Panc1 (cell line): ENCODE measurements around the gene RRBP1. TPM values are rescaled to one million over a fixed set of nuclear protein-coding genes. Genes with fewer than 3 reads are reported as not detected.

ENCODE experiments used
- ATAC-seq: fragments of 200-7000 bp; cut with Tn5 transposase; 2 replicates; pipeline ENCODE4 v1.9.1; 2020; ENCODE audit warnings: mild to moderate bottlenecking, moderate library complexity
- BruUV-seq: library from RNA; stranded (reverse); fragments of 400-500 nt; replicated peaks from 2 replicates; lab custom pipeline; 2021; lab: Mats Ljungman, UMichigan
- CTCF ChIA-PET: fragments of 300-600 bp; sonication (Branson Sonifier 250); formaldehyde crosslinking; loops from one replicate; lab custom pipeline; 2022; ENCODE audit warnings: antibody characterized with exemption; lab: Charles Lee
- POLR2A ChIA-PET: fragments of 300-600 bp; sonication (Branson Sonifier 250); formaldehyde crosslinking; loops from one replicate; lab custom pipeline; 2022; ENCODE audit warnings: antibody characterized with exemption; lab: Charles Lee
- DNase-seq: peaks from one replicate; pipeline ENCODE4 v3.0.0-alpha.2; 2010; ENCODE audit warnings: low read depth, low spot score
- H3K27ac ChIP-seq: 2 replicates; pipeline ENCODE4 v1.5.1; 2011; ENCODE audit warnings: mild to moderate bottlenecking, low read length, inconsistent platforms
- H3K27me3 ChIP-seq: fragments of 200-500 bp; sonication (Bioruptor generic); 2 replicates; pipeline ENCODE4 v1.6.0; 2014; ENCODE audit warnings: low read length, inconsistent platforms; ENCODE audit not compliant: control insufficient read depth, insufficient read depth
- H3K36me3 ChIP-seq: fragments of 200-500 bp; sonication (Bioruptor generic); 2 replicates; pipeline ENCODE4 v1.5.1; 2014; ENCODE audit warnings: inconsistent platforms, mild to moderate bottlenecking, low read length, moderate library complexity; ENCODE audit not compliant: control insufficient read depth, insufficient read depth
- H3K4me1 ChIP-seq: 2 replicates; pipeline ENCODE4 v1.5.1; 2011; ENCODE audit warnings: inconsistent platforms, mild to moderate bottlenecking, low read length, moderate library complexity; ENCODE audit not compliant: control insufficient read depth, insufficient read depth
- H3K4me3 ChIP-seq, 2 experiments: 2 replicates each; pipeline ENCODE4 v1.5.1; 2011 to 2012; ENCODE audit warnings: low read depth in 2 of 2, low read length in 2 of 2, mild to moderate bottlenecking in 2 of 2, inconsistent platforms in 1 of 2, moderate library complexity in 1 of 2
- H3K9me3 ChIP-seq: fragments of 200-500 bp; sonication (Bioruptor generic); 2 replicates; pipeline ENCODE4 v1.5.1; 2014; ENCODE audit warnings: low read depth, mild to moderate bottlenecking, inconsistent platforms, low read length, moderate library complexity; ENCODE audit not compliant: control insufficient read depth, insufficient read depth
- POLR2AphosphoS5 ChIP-seq: IDR thresholded peaks from 2 replicates; pipeline ENCODE4 v1.6.1; 2012; ENCODE audit warnings: mild to moderate bottlenecking, low read depth, low read length, moderate library complexity
- SIN3A ChIP-seq: IDR thresholded peaks from 2 replicates; pipeline ENCODE4 v1.6.1; 2012; ENCODE audit warnings: low read depth, mild to moderate bottlenecking, low read length, moderate library complexity, borderline replicate concordance; ENCODE audit not compliant: insufficient read depth
- TCF7L2 ChIP-seq: IDR thresholded peaks from 2 replicates; pipeline ENCODE4 v1.6.1; 2011; ENCODE audit warnings: mild to moderate bottlenecking, low read depth, low read length, inconsistent platforms
- in situ Hi-C: cut with HindIII; loops from 2 replicates; pipeline ENCODE4 v1.10.0; 2016; ENCODE audit warnings: low sequenced_read_pairs, low pct_unique_long_range_greater_than_20kb
- intact Hi-C: fragments of 100-400 bp; cut with micrococcal nuclease; formaldehyde crosslinking; loops from one replicate; pipeline ENCODE4 v1.10.0; 2022; ENCODE audit not compliant: unreplicated experiment
- total RNA-seq: library from RNA; stranded (reverse); gene quantifications from one replicate; pipeline ENCODE4 v1.2.1, GENCODE V29; 2021; ENCODE audit not compliant: unreplicated experiment
- TF ChIP-seq, protein P1 (sequence below), 2 experiments: IDR thresholded peaks; 2 replicates each; pipeline ENCODE4 v1.6.1; 2011 to 2012; ENCODE audit warnings: low read depth in 2 of 2, control low read depth in 1 of 2, low read length in 1 of 2, mild to moderate bottlenecking in 1 of 2, moderate library complexity in 1 of 2; ENCODE audit not compliant: insufficient read depth in 1 of 2
- TF ChIP-seq, protein P2 (sequence below): fragments of 450-650 bp; IDR thresholded peaks from 2 replicates; pipeline ENCODE4 v1.5.1; 2017; ENCODE audit warnings: mild to moderate bottlenecking

RRBP1 gene
- total RNA-seq, 1 experiment from 2014 or later = 152 TPM

DNA sequence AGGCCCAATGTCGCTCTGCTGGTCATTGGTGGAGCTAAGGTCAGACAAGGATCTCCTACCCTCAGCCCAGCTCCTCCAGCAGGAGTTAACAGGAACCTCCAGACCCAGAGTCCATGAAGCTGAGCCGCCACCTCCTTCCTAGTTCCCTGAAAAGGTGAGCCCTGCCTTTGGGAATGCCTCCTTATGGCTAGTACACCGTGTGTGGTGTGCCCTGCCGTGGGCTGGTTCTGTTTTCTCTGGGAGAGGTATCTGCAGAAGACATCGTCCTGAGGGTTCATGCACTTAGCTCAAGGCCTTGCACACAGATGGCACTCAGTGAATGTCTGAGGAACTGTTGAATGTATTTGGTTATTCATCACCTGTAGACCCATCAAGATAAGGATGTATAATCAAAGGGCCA, 33.0 kb upstream of the RRBP1 start:
- H3K27ac ChIP-seq = no peak overlapping the region
- CTCF ChIA-PET = no interaction called here

DNA sequence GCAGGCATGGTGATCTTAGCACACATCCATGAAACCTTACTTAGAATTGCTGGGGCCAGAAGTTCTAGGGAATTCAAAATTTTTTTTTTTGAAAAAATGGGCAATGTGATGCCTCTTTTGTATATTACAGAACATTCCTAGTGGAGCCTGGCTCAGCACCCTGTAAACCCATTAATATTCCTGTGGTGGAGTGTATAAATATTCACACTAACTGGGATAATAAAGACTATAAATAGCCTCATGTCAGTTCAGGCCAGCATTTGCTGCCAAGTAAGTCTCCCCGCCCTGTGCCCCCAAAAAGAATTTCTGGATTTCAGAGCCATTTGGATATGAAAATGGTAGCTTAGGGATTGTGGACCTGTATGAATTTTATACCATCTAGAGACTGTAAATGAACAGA, 32.6 kb upstream of the RRBP1 start:
- ATAC-seq (no peak), DNase-seq (no peak)
- Histone ChIP-seq H3K4me3 (no peak overlapping the region), H3K9me3 (no peaks in the 10 kb centered on the region), H3K27me3 (no peaks in the 10 kb centered on the region), H3K27ac (no peak overlapping the region), H3K36me3 (no peaks in the 10 kb centered on the region), H3K4me1 (no peaks in the 10 kb centered on the region)
- no peak for TF ChIP-seq TCF7L2
- TF ChIP-seq, protein P1, sequence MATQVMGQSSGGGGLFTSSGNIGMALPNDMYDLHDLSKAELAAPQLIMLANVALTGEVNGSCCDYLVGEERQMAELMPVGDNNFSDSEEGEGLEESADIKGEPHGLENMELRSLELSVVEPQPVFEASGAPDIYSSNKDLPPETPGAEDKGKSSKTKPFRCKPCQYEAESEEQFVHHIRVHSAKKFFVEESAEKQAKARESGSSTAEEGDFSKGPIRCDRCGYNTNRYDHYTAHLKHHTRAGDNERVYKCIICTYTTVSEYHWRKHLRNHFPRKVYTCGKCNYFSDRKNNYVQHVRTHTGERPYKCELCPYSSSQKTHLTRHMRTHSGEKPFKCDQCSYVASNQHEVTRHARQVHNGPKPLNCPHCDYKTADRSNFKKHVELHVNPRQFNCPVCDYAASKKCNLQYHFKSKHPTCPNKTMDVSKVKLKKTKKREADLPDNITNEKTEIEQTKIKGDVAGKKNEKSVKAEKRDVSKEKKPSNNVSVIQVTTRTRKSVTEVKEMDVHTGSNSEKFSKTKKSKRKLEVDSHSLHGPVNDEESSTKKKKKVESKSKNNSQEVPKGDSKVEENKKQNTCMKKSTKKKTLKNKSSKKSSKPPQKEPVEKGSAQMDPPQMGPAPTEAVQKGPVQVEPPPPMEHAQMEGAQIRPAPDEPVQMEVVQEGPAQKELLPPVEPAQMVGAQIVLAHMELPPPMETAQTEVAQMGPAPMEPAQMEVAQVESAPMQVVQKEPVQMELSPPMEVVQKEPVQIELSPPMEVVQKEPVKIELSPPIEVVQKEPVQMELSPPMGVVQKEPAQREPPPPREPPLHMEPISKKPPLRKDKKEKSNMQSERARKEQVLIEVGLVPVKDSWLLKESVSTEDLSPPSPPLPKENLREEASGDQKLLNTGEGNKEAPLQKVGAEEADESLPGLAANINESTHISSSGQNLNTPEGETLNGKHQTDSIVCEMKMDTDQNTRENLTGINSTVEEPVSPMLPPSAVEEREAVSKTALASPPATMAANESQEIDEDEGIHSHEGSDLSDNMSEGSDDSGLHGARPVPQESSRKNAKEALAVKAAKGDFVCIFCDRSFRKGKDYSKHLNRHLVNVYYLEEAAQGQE (IDR thresholded peaks at IDR 0.05; ENCODE audit: insufficient read depth in 1 of 2, low read depth in 2 of 2, low read length in 1 of 2) = no peak
- no peak for TF ChIP-seq POLR2AphosphoS5
- TF ChIP-seq SIN3A = no peak
- TF ChIP-seq, protein P2, sequence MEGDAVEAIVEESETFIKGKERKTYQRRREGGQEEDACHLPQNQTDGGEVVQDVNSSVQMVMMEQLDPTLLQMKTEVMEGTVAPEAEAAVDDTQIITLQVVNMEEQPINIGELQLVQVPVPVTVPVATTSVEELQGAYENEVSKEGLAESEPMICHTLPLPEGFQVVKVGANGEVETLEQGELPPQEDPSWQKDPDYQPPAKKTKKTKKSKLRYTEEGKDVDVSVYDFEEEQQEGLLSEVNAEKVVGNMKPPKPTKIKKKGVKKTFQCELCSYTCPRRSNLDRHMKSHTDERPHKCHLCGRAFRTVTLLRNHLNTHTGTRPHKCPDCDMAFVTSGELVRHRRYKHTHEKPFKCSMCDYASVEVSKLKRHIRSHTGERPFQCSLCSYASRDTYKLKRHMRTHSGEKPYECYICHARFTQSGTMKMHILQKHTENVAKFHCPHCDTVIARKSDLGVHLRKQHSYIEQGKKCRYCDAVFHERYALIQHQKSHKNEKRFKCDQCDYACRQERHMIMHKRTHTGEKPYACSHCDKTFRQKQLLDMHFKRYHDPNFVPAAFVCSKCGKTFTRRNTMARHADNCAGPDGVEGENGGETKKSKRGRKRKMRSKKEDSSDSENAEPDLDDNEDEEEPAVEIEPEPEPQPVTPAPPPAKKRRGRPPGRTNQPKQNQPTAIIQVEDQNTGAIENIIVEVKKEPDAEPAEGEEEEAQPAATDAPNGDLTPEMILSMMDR = no peak
- CTCF ChIA-PET = no interaction called here
- BruUV-seq = no TSS peak
- intact Hi-C loops (no loop called here), in situ Hi-C loops (no loop called here)
- POLR2A ChIA-PET = no interaction called here

More for the DNA sequence above, 33.0 kb upstream of the RRBP1 start:
- Histone ChIP-seq H3K4me1 (no peaks in the 10 kb centered on the region), H3K9me3 (no peaks in the 10 kb centered on the region), H3K4me3 (no peak overlapping the region), H3K27me3 (no peaks in the 10 kb centered on the region), H3K36me3 (no peaks in the 10 kb centered on the region)
- DNase-seq (no peak), ATAC-seq (no peak)
- TF ChIP-seq, protein P2 = no peak
- no peak for TF ChIP-seq TCF7L2
- no peak for TF ChIP-seq POLR2AphosphoS5
- TF ChIP-seq SIN3A = no peak
- TF ChIP-seq, protein P1 (IDR thresholded peaks at IDR 0.05; ENCODE audit: insufficient read depth in 1 of 2, low read depth in 2 of 2, low read length in 1 of 2) = no peak
- in situ Hi-C loops (no loop called here), intact Hi-C loops (no loop called here)
- POLR2A ChIA-PET = no interaction called here
- no TSS peak for BruUV-seq
